ENCODE measurements around the gene NKX1-2. TPM values are rescaled to one million over a fixed set of nuclear protein-coding genes. Genes with fewer than 3 reads are reported as not detected.

NKX1-2 gene
- total and polyA plus RNA-seq, 2 of the 4 experiments (the other 2 are of a cell fraction), result not detected

DNA sequence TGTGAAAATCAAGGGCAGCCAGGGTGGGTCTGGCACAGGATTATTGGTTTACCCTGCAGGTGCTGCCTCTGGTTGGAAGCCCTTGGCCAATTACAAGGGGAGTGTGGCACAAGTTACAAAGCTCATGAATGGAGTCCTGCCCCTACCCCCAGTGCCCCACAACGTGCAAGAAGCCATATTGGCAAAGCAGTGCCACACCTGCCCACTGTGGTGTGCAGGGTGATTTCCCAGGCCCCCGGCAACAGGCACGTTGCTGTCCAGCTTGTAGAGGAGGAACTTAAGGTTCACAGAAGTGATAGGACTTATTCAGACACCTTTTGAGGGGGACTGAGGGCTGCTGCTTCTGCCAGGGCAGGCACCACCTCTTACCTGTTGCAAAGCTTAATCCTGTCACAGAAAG, 23.2 kb upstream of the NKX1-2 start:
- in situ Hi-C loops (cut with MboI; ENCODE audit: low sequenced_read_pairs) (no loop called here), intact Hi-C loops (cut with micrococcal nuclease) (loop anchor here (2.0 kb wide), 1 partner anchor 54 kb away; the partner anchor contains the start of gene OAT), dilution Hi-C loops (cut with HindIII; ENCODE audit: low sequenced_read_pairs, unreplicated experiment) (no loop called here)
- DNase-seq (no peak), ATAC-seq (ENCODE audit: low read depth) (no peak)
- Histone ChIP-seq H3K36me3 (ENCODE audit: control insufficient read depth, insufficient read depth, low read length) (no peaks in the 10 kb centered on the region), H2BK15ac (ENCODE audit: low read depth, low read length) (no peak overlapping the region), H3K27ac (ENCODE audit: insufficient read depth, low read length) (no peak overlapping the region), H3K27me3 (ENCODE audit: control insufficient read depth, insufficient read depth, low read length) (no peaks in the 10 kb centered on the region), H4K20me1 (ENCODE audit: insufficient read depth, low read length) (no peaks in the 10 kb centered on the region; the same call in 1 of the 2 replicates), H4K5ac (ENCODE audit: low read depth, low read length) (no peak overlapping the region), H3K4me2 (ENCODE audit: low read depth, low read length) (no peak overlapping the region), H3K23ac (ENCODE audit: low read depth, low read length) (no peak overlapping the region), H2AK9ac (replicated peaks; ENCODE audit: low read depth, low read length, poor library complexity) (no peak overlapping the region), H2AK5ac (ENCODE audit: low read depth, low read length) (no peak overlapping the region), H3K9me3 (ENCODE audit: control insufficient read depth, insufficient read depth, low read length) (no peaks in the 10 kb centered on the region), H3K4me3 (ENCODE audit: insufficient read depth, low read depth, low read length) (no peak overlapping the region), H3K4me1 (ENCODE audit: control insufficient read depth, insufficient read depth, low read length) (peaks cover 2% of the 10 kb centered on the region; the same call in 1 of the 2 replicates), H2AFZ (replicated peaks; ENCODE audit: low read length, poor library complexity) (no peak overlapping the region), H4K8ac (ENCODE audit: low read depth in 2 of 2, low read length in 2 of 2) (no peak overlapping the region), H2BK20ac (ENCODE audit: low read depth, low read length) (no peak overlapping the region), H2BK5ac (ENCODE audit: low read depth, low read length, poor library complexity, severe bottlenecking) (no peak overlapping the region), H3K79me1 (ENCODE audit: low read depth in 1 of 2, low read length in 2 of 2) (no peaks in the 10 kb centered on the region), H3K9me1 (ENCODE audit: insufficient read depth, low read length) (no peaks in the 10 kb centered on the region), H3K56ac (ENCODE audit: extremely low read depth, insufficient read depth, low read length) (no peak overlapping the region), H4K91ac (ENCODE audit: insufficient read depth, low read depth, low read length) (no peak overlapping the region), H3K18ac (ENCODE audit: low read depth, low read length) (no peak overlapping the region), H2BK120ac (ENCODE audit: low read depth, low read length) (no peak overlapping the region), H3K14ac (replicated peaks; ENCODE audit: low read depth, low read length) (no peak overlapping the region), H3K4ac (ENCODE audit: low read depth, low read length) (no peak overlapping the region), H3K9ac (ENCODE audit: low read depth, low read length) (no peak overlapping the region)
- 90% methylated on average over 2 of the region's 3 CpGs; no CpG with 5 or more reads in 1 of the 2 experiments for WGBS, 2 experiments (ENCODE audit: extremely low coverage in 2 of 2, insufficient read length in 1 of 2)
- no TSS peak for BruUV-seq (replicated peaks)
- ChIA-PET CTCF (interaction anchor here (0.6 kb wide), 1 partner anchor 739 kb away, joined by 5 read pairs; no protein-coding TSS in a partner anchor), POLR2A (ENCODE audit: unreplicated experiment) (interaction anchor here (0.6 kb wide), 1 partner anchor 186 kb away, joined by 5 read pairs; no protein-coding TSS in a partner anchor)
- TF ChIP-seq, protein P1, sequence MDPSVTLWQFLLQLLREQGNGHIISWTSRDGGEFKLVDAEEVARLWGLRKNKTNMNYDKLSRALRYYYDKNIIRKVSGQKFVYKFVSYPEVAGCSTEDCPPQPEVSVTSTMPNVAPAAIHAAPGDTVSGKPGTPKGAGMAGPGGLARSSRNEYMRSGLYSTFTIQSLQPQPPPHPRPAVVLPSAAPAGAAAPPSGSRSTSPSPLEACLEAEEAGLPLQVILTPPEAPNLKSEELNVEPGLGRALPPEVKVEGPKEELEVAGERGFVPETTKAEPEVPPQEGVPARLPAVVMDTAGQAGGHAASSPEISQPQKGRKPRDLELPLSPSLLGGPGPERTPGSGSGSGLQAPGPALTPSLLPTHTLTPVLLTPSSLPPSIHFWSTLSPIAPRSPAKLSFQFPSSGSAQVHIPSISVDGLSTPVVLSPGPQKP (IDR thresholded peaks at IDR 0.05; ENCODE audit: borderline replicate concordance, low read depth, low read length), result no peak
- TF ChIP-seq MAFK (IDR thresholded peaks at IDR 0.05; ENCODE audit: low read depth, low read length), result no peak
- TF ChIP-seq POLR2A (IDR thresholded peaks at IDR 0.05; ENCODE audit: low read depth, low read length), result no peak
- no peak for TF ChIP-seq BHLHE40 (IDR thresholded peaks at IDR 0.05; ENCODE audit: low read depth, low read length)
- TF ChIP-seq CHD1 (IDR thresholded peaks at IDR 0.05; ENCODE audit: low read depth, low read length), result no peak
- no peak for TF ChIP-seq CEBPB (IDR thresholded peaks at IDR 0.05; ENCODE audit: low read depth, low read length)
- no peak for TF ChIP-seq MXI1 (IDR thresholded peaks at IDR 0.05; ENCODE audit: borderline replicate concordance, low read depth, low read length)
- TF ChIP-seq RCOR1 (IDR thresholded peaks at IDR 0.05; ENCODE audit: insufficient replicate concordance, low read length), result no peak
